Measurements from ENCODE around the gene CTPS2. TPM values are rescaled to one million over a fixed set of nuclear protein-coding genes. Genes with fewer than 3 reads are reported as not detected.

CTPS2 gene
- total RNA-seq, 1 experiment from 2014 or later: 9.6 TPM

GRCh38 chrX:16666541-16666940 is 45.9 kb downstream of the CTPS2 start:
- H3K79me2 ChIP-seq (ENCODE audit: insufficient read depth, low read length): no peaks in the 10 kb centered on the region
- RAD21 ChIA-PET (ENCODE audit: low non-redundant PET in 1 of 2, low total read pairs in 2 of 2, uncharacterized antibody in 2 of 2, unreplicated experiment in 2 of 2): no interaction called here
- H3K9ac ChIP-seq (ENCODE audit: low read length): no peak overlapping the region
- H3K27me3 ChIP-seq (ENCODE audit: insufficient read depth, low read length): no peaks in the 10 kb centered on the region
- H3K9me2 ChIP-seq (ENCODE audit: insufficient read depth): no peaks in the 10 kb centered on the region
- no peaks in the 10 kb centered on the region for H4K20me1 ChIP-seq (ENCODE audit: insufficient read depth)
- CTCF ChIA-PET: no interaction called here
- no peaks in the 10 kb centered on the region for H3K9me3 ChIP-seq (ENCODE audit: control insufficient read depth in 1 of 2, insufficient read depth in 1 of 2, low read depth in 1 of 2, low read length in 2 of 2)
- no peak overlapping the region for H3K27ac ChIP-seq (ENCODE audit: low read depth, low read length)
- no peak overlapping the region for H3K4me2 ChIP-seq (ENCODE audit: low read length)
- no peaks in the 10 kb centered on the region for H3K4me1 ChIP-seq (ENCODE audit: control insufficient read depth in 1 of 2, insufficient read depth in 2 of 2, low read length in 2 of 2)
- no peak overlapping the region for H3K4me3 ChIP-seq (replicated peaks in 1 of 2; ENCODE audit: low read depth in 1 of 2, low read length in 2 of 2)
- TF ChIP-seq CEBPB (IDR thresholded peaks at IDR 0.05; ENCODE audit: low read depth) (no peak), JUND (IDR thresholded peaks at IDR 0.05) (no peak), TCF7L2 (IDR thresholded peaks at IDR 0.05; ENCODE audit: borderline replicate concordance, extremely low read depth, insufficient read depth, insufficient read length) (no peak), ZFX (IDR thresholded peaks at IDR 0.05) (no peak), MAX (IDR thresholded peaks at IDR 0.05) (no peak), POLR2A (IDR thresholded peaks at IDR 0.05; ENCODE audit: borderline replicate concordance, extremely low read depth, insufficient read depth, insufficient read length) (no peak), CBX3 (IDR thresholded peaks at IDR 0.05; ENCODE audit: low read depth) (no peak), ZNF274 (IDR thresholded peaks at IDR 0.05; ENCODE audit: low read depth, low read length) (no peak), RAD21 (IDR thresholded peaks at IDR 0.05; ENCODE audit: low read depth) (no peak), SRF (IDR thresholded peaks at IDR 0.05; ENCODE audit: low read depth) (no peak), CTCF (IDR thresholded peaks at IDR 0.05 in 2 of 3, conservative IDR thresholded peaks at IDR 0.05 in 1 of 3; ENCODE audit: borderline replicate concordance in 1 of 3, insufficient read depth in 1 of 3, low read depth in 2 of 3, low read length in 2 of 3) (no peak), EGR1 (IDR thresholded peaks at IDR 0.05; ENCODE audit: low read depth) (no peak), REST (IDR thresholded peaks at IDR 0.05; ENCODE audit: low read depth) (no peak), ATF3 (IDR thresholded peaks at IDR 0.05) (no peak)
- no peak for DNase-seq (ENCODE audit: low read depth, low spot score)
- intact Hi-C loops (cut with micrococcal nuclease): no loop called here
- POLR2A ChIA-PET: no interaction called here
- H3K36me3 ChIP-seq (ENCODE audit: control insufficient read depth in 1 of 2, insufficient read depth in 2 of 2, low read length in 2 of 2): no peaks in the 10 kb centered on the region
- ATAC-seq: no peak
- H2AFZ ChIP-seq (ENCODE audit: low read depth, low read length, poor library complexity, severe bottlenecking): no peak overlapping the region
- BruUV-seq (replicated peaks): no TSS peak

All from HCT116 (cell line).